ENCODE data around the gene HBQ1.
A peak's percentile ranks its signal among the peaks of the same experiment; 100 is the strongest.
"Not testable (repeated sequence)": the region's sequence is repeated elsewhere in the genome, so short reads cannot be mapped to it uniquely, and the experiment has no call there.

The HBQ1 gene

DNA sequence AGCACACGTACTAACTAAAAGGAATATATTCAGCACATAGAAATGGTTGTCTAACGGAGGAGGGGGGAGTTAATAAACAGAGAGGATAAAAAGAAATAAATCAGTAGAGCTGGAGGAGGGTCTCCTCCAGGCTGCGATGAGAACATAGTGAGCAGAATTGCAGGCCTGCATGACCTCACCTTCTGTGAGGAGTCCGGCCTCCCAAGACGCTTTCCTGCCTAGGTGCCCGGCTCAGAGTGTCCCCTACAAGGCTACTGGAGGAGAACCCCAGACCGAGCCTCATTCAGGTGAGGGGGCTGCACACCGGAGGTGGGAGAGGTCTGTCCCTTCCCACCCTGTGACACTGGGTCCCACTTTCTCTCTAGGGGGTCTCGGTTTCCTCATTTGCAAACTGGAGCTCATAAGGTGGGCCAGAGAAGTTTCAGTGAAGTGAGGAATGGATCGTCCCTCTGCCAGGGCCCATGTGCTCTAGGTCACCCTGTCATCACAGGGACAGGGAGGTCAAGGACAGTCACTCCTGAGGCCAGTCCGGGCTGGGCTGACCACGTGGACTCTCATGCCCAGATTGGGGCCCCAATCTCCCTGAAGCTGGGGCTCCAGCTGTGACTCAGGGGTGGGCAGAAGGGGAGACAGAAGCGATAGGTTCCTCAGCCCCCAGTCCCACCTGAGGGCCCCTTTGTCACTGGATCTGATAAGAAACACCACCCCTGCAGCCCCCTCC lies 17.8 kb upstream of the HBQ1 start:
- DNase-seq = no peak

GRCh38 chr16:163139-163538 lies 17.1 kb upstream of the HBQ1 start:
- DNase-seq = not testable (repeated sequence)

GRCh38 chr16:163696-164095 lies 16.6 kb upstream of the HBQ1 start:
- not testable (repeated sequence) for DNase-seq

DNA sequence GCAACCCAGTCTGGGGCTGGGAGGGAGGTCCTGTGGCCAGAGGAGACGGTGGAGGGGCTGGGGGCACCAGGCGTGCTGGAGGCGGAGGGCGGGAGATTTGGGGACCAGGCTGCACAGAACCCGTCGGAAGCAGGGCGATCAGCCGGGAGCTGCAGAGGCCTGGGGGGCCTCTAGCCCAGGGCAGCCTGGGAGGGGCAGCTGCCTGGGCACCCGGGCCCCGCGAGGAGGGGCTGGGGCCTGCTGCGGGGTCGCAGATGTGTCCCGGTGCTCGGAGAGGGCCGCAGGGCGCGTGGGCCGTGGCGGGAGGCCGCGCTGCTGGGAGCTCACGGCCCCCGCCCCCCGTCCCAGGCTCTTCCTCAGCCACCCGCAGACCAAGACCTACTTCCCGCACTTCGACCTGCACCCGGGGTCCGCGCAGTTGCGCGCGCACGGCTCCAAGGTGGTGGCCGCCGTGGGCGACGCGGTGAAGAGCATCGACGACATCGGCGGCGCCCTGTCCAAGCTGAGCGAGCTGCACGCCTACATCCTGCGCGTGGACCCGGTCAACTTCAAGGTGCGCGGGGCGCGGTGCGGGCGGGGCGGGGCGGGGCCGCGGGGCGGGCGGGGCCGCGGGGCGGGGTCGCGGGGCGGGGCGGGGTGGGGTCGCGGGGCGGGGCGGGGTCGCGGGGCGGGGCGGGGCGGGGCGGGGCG lies 16.0 kb upstream of the HBQ1 start:
- DNase-seq = not testable (repeated sequence)

DNA sequence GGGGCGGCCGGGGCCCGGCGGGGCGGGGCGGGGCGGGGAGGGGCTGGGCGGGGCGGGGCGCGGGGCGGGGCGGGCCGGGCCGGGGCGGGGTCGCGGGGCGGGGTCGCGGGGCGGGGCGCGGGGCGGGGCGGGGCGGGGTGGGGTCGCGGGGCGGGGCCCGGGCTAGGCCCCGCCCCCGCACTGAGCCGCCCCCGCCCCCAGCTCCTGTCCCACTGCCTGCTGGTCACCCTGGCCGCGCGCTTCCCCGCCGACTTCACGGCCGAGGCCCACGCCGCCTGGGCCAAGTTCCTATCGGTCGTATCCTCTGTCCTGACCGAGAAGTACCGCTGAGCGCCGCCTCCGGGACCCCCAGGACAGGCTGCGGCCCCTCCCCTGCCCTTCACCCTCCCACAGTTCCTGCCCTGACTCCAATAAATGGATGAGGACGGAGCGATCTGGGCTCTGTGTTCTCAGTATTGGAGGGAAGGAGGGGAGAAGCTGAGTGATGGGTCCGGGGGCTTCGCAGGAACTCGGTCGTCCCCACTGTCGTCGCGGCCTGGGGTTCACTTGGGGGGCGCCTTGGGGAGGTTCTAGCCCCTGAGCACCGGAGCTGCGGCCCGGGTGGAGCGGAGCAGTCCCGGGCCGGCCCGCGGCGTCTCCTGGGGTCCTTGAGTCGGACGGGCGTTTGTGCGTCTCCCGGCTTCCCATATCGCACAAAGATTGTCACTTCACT lies 15.3 kb upstream of the HBQ1 start:
- DNase-seq = peak; percentile 29

GRCh38 chr16:165539-166374 lies 14.5 kb upstream of the HBQ1 start, which contains the start of gene HBM:
Gene HBM, plus strand, starts transcription at chr16:165978. Its CDS starts 20 bp downstream, at chr16:165998.
- DNase-seq = peak; percentile 13

DNA sequence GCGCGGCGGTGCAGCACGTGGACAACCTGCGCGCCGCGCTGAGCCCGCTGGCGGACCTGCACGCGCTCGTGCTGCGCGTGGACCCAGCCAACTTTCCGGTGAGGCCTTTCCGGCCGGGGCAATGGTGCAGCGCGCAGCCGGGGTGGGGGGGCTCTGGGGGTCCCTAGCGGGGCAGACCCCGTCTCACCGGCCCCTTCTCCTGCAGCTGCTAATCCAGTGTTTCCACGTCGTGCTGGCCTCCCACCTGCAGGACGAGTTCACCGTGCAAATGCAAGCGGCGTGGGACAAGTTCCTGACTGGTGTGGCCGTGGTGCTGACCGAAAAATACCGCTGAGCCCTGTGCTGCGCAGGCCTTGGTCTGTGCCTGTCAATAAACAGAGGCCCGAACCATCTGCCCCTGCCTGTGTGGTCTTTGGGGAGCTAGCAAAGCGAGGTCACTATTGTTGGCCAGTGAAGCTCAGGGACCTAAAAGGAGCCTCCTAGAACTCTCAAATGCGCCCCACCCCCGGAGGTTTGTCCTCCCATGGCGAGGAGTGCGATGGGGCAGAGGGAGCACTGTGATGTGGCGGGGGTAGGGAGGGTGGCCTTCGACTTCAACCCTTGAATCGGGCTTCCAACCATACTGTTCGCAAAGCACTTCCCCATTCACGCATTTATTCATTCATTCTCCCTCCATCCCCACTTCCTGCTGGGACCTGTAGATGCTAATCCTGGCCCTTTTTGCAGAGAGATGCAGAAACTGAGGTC lies 13.7 kb upstream of the HBQ1 start:
- peak; percentile 24 for DNase-seq

DNA sequence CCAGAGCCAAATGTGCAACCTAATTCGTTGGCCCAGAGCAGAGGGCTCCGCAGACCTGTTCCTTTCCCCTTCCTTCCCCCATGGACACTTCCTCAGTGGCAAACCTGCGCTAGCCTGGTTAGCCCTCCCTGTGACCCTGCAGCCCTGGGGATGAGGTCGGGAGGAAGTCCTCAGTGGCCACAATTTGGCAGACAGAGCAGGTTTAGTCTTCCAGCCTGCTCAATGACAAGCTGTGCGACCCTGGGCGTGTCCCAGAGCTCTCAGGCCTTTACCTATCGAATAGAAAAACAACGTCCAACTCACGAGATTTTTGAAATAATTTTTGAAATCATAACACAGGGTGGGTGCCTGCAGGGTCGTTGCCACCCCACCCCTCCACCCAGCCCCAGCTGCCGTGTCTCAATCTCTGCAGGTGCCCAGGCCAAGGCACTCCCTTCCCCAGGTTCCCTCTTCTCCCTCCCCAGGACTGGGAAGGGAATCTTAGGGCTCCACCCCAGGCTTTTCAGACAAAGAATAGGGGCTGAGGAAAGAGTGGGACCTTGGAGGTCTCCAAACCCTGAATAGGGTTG lies 13.1 kb upstream of the HBQ1 start:
- DNase-seq = no peak

- DNase-seq = no peak
Measured at GRCh38 chr16:168424-168823, 11.8 kb upstream of the HBQ1 start.

DNA sequence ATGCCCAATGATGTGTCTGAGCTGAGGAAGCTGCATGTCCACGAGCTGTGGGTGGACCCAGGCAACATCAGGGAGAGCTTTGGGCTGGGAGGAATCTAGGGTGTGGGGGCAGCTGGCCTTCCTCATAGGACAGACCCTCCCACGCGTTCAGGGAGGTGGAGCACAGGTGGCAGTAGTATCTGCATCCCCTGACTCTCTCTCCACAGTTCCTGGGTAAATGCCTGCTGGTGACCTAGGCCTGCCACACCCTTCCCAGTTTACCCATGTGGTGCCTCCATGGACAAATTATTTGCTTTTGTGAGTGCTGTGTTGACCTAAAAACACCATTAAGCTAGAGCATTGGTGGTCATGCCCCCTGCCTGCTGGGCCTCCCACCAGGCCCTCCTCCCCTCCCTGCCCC lies 11.2 kb upstream of the HBQ1 start:
- DNase-seq = no peak

DNA sequence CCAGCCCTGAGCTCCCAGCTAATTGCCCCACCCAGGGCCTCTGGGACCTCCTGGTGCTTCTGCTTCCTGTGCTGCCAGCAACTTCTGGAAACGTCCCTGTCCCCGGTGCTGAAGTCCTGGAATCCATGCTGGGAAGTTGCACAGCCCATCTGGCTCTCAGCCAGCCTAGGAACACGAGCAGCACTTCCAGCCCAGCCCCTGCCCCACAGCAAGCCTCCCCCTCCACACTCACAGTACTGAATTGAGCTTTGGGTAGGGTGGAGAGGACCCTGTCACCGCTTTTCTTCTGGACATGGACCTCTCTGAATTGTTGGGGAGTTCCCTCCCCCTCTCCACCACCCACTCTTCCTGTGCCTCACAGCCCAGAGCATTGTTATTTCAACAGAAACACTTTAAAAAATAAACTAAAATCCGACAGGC lies 10.2 kb upstream of the HBQ1 start:
- peak; percentile 23 for DNase-seq

DNA sequence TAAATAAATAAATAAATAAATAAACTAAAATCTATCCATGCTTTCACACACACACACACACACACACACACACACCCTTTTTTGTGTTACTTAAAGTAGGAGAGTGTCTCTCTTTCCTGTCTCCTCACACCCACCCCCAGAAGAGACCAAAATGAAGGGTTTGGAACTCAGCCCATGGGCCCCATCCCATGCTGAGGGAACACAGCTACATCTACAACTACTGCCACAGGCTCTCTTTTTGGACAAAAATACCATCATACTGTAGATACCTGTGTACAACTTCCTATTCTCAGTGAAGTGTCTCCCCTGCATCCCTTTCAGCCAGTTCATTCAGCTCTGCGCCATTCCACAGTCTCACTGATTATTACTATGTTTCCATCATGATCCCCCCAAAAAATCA lies 9.5 kb upstream of the HBQ1 start:
- no peak for DNase-seq

DNA sequence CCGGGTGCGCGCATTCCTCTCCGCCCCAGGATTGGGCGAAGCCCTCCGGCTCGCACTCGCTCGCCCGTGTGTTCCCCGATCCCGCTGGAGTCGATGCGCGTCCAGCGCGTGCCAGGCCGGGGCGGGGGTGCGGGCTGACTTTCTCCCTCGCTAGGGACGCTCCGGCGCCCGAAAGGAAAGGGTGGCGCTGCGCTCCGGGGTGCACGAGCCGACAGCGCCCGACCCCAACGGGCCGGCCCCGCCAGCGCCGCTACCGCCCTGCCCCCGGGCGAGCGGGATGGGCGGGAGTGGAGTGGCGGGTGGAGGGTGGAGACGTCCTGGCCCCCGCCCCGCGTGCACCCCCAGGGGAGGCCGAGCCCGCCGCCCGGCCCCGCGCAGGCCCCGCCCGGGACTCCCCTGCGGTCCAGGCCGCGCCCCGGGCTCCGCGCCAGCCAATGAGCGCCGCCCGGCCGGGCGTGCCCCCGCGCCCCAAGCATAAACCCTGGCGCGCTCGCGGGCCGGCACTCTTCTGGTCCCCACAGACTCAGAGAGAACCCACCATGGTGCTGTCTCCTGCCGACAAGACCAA lies 7.8 kb upstream of the HBQ1 start, which contains the start of gene HBA2:
Gene HBA2, plus strand, starts transcription at position 503 of the 568 bp plus-strand sequence. Its CDS starts 37 bp downstream, at position 540.
- DNase-seq = not testable (repeated sequence)

DNA sequence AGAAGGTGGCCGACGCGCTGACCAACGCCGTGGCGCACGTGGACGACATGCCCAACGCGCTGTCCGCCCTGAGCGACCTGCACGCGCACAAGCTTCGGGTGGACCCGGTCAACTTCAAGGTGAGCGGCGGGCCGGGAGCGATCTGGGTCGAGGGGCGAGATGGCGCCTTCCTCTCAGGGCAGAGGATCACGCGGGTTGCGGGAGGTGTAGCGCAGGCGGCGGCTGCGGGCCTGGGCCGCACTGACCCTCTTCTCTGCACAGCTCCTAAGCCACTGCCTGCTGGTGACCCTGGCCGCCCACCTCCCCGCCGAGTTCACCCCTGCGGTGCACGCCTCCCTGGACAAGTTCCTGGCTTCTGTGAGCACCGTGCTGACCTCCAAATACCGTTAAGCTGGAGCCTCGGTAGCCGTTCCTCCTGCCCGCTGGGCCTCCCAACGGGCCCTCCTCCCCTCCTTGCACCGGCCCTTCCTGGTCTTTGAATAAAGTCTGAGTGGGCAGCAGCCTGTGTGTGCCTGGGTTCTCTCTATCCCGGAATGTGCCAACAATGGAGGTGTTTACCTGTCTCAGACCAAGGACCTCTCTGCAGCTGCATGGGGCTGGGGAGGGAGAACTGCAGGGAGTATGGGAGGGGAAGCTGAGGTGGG lies 6.9 kb upstream of the HBQ1 start:
- not testable (repeated sequence) for DNase-seq

DNA sequence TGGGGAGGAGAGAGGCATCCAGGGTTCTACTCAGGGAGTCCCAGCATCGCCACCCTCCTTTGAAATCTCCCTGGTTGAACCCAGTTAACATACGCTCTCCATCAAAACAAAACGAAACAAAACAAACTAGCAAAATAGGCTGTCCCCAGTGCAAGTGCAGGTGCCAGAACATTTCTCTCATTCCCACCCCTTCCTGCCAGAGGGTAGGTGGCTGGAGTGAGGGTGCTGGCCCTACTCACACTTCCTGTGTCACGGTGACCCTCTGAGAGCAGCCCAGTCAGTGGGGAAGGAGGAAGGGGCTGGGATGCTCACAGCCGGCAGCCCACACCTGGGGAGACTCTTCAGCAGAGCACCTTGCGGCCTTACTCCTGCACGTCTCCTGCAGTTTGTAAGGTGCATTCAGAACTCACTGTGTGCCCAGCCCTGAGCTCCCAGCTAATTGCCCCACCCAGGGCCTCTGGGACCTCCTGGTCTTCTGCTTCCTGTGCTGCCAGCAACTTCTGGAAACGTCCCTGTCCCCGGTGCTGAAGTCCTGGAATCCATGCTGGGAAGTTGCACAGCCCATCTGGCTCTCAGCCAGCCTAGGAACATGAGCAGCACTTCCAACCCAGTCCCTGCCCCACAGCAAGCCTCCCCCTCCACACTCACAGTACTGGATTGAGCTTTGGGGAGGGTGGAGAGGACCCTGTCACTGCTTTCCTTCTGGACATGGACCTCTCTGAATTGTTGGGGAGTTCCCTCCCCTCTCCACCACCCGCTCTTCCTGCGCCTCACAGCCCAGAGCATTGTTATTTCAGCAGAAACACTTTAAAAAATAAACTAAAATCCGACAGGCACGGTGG lies 6.1 kb upstream of the HBQ1 start:
- DNase-seq = peak; percentile 26

- no peak for DNase-seq
Measured at GRCh38 chr16:175011-175949, 5.0 kb upstream of the HBQ1 start.

DNA sequence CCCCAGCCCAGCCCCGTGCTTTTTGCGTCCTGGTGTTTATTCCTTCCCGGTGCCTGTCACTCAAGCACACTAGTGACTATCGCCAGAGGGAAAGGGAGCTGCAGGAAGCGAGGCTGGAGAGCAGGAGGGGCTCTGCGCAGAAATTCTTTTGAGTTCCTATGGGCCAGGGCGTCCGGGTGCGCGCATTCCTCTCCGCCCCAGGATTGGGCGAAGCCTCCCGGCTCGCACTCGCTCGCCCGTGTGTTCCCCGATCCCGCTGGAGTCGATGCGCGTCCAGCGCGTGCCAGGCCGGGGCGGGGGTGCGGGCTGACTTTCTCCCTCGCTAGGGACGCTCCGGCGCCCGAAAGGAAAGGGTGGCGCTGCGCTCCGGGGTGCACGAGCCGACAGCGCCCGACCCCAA lies 4.3 kb upstream of the HBQ1 start:
- DNase-seq = not testable (repeated sequence)
